Measurements from ENCODE around the gene TMC7.

The TMC7 gene

DNA sequence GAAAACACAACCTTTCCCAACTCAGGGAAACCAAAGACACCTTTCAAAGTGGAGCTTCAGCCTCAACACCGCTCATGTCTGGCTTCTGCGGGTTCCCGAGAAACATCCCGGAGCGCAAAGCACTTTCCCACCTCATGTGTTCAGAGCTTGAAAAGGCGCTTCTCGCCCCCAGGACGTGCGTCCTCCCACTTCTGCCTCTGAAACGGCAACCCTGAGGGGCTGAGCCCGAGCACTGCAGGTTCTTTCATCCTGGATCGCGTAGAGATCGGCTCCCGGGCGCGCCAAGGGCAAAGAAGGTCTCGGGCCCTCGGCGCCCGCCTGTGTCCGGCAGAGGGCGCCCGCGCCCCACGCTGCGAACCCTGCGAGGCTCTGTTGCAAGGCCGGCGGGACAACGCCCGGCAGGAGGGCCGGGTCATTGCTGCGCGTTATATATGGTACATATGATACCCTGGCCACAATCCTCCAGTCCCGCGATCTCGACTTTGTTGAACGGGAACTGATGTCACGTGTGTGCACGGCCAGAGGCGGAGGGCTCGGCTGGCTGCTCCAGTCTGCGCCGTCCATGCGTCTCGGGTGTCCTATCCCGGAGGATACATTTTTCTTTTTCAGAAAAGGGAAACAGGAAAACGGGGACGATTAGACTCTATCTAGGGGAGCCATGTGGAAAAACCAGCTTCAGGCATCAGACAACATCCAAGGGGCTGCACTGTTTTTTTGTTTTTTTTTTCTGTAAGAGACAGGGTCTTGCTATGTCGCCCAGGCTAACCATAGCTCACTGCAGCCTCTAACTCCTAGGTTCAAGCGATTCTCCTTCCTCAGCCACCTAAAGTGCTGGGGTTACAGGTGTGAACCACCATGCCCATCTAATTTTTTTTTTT lies 102.8 kb downstream of the TMC7 start:
- in situ Hi-C loops (cut with MboI; ENCODE audit: low sequenced_read_pairs), result no loop called here

DNA sequence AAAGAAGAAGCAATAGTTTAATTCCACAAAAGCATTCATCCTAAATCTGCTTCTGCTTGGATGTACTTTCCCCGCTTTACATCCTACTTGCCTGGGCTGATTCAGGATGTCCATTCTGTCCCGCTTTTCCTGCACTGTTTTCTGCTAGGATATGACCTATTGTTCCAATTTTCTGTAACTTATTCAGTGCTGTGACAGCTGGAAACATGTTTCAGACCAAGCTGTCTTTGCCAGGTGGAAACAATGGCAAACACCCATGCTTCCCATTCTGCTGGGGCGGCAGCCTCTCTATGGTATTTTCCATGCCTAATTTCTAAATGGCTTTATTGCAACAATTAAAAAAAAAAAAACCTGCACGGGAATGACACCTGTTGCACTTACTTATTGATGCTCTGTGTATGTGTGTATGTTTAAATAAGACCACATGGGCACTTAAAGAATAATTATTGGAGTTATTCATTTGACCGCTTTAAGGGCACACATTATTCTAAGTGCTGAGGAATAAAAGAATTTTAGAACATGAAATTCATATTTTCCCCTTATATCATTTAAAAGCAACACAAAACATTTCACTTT lies 104.7 kb downstream of the TMC7 start:
- in situ Hi-C loops (cut with MboI; ENCODE audit: low sequenced_read_pairs), result no loop called here

DNA sequence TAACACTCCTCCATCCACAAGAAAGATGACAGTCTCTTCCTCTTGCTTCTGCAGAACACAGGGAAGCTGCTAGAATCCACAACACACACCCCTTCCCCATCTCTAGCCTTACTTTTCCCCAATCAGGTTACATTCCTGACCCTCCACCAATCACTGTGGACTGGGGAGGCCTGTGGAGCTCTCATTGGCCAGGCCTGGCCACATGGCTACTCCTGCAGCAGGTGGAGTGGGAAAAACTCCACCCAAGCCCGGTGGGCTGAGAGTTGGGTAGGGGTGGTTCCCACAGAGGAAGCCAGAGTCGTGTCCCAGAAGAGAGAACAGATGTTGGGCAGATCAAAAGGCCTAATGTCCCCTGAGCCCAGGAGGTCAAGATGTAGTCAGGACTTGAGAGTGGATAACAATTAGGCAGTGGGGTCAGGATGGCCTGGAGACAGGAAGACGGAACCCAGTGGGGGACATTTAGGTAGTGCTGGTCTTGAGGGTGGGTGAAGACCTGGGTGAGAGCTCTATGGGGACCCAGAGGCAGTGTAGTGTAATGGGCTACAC lies 105.7 kb downstream of the TMC7 start:
- in situ Hi-C loops (cut with MboI; ENCODE audit: low sequenced_read_pairs), result no loop called here

DNA sequence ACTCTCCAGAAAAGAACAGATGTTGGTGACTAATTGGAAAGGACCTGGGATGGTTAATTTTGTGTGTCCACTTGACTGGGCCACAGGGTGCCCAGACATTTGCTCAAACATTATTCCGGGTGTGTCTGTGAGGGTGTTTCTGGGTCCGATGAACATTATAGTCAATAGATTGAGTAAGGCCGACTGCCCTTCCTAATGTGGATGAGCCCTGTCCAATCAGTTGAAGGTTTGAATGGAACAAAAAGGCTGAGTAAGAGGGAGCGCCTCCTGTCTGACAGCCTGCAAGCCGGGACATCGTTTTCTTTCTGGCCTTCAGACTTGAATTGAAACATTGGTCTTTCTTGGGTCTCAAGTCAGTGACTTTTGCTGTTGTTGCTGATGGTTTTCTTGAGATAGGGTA lies 107.2 kb downstream of the TMC7 start:
- in situ Hi-C loops (cut with MboI; ENCODE audit: low sequenced_read_pairs), result no loop called here

DNA sequence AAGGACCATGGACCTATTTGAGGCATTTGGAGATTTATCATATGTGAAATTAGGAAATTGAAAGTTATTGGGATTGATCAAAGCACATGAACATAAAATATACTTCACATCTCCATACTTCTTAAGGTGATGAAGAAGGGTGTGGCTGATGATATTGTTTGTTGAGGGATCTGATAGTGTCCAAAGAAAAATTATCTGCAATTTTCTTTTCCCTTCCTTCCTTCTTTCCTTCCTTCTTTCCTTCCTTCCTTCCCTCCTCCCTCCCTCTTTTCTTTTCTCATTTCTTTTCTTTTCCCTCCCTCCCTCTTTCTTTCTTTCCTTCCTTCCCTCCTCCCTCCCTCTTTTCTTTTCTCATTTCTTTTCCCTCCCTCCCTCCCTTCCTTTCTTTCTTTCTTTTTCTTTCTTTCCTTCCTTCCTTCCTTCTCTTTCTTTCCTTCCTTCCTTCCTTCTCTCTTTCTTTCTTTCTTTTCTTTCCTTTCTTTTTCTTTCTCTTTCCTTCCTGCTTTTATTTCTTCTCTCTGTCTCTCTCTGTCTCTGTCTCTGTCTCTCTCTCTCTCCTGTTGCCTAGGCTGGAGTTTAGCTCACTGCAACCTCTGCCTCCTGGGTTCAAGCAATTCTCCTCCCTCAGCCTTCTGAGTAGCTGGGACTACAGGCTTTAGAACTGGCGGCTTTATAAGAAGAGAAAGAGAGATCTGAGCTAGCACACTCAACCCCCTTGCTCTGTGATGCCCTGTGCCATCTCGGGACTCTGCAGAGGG lies 109.1 kb downstream of the TMC7 start:
- in situ Hi-C loops (cut with MboI; ENCODE audit: low sequenced_read_pairs), result no loop called here

DNA sequence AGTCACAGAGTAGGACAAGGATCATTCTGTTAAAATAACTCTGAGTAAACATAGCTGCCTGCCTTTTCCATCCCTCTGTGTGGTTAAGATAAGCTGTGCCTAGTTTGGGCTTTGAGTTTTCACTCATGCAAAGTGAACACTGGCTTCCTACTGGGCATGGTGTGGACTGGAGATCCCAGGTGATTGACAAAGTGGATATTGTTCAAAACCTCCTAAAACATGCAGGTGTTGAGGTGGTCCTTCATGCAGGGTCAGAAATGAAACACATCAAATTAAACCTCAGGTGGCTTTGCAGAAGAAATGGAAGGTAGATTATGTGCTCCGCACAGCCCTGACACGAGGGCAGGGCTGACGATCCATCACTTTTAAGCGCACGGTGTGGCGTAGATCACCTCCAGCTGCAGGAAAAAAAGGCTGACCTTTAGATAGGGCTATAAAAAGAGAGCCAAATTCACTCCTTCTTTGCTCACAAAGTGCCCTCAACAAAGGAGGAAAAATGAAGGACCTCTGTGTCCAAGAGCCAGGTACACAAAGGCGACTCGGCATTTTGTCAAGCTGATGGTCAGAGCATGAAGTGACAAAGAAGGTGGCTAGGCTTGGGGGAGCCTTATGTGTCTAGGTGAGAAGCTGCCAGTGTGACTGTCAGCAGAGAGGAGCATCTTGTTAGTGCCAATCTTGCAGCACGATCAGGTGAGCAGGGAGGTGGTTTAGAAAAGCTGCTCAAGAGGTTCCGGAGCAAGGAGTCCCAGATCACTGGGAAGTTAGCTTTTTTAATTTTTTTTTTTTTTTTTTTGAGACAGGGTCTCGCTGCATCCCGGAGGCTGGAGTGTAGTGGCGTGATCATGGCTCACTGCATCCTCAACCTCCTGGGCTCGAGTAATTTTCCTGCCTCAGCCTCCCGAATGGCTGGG lies 110.2 kb downstream of the TMC7 start:
- in situ Hi-C loops (cut with MboI; ENCODE audit: low sequenced_read_pairs), result no loop called here

DNA sequence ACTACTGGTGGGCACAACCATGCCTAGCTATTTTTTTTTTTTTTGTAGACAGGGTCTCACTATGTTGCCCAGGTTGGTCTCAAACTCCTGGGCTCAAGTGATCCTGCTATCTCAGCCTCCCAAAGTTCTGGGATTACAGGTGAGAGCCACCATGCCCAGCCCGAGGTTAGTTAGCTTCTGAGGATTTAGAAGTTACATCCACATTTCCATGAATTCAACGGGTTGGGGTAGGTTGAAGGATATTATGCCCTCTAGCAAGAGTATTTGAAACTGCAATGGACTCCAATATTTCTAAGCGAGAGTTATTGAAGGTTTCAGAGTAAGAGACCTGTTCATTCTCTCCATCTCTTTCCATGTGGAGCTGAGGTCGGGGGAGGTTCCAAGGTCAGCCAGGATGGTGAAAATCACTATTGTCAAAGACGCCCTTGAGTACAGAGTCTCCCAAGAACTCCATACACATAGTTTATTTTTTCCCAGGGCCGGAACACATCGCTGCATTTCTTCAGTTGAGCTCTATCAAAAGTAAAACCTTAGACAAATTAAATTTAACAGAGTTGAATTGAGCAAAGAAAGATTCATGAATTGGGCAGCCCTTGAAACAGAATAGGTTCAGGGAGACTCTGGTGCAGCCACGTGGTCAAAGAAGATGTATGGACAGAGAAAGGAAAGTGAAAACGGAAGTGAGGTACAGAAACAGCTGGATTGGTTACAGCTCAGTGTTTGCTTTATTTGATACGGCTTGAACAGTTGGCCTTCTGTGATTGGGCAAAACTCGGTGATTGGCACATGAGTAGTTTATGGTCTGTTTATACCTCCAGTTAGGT lies 111.0 kb downstream of the TMC7 start:
- in situ Hi-C loops (cut with MboI; ENCODE audit: low sequenced_read_pairs), result no loop called here

DNA sequence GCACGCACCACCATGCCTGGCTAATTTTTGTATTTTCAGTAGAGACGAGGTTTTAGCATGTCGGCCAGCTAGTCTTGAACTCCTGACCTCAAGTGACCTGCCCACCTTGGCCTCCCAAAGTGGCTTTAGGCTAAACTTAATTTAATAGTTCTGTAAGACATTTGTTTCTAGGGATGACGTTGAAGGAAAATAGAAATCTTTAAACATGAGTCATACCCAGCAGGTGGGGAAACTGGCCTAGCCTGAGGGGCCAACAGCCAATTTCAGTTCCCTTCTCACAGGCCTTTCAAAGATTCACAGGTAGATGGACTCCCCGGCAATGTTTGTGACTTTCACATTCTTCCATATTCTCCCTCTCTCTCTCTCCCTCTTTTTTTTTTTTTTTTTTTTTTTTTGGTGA lies 111.9 kb downstream of the TMC7 start:
- in situ Hi-C loops (cut with MboI; ENCODE audit: low sequenced_read_pairs), result no loop called here

DNA sequence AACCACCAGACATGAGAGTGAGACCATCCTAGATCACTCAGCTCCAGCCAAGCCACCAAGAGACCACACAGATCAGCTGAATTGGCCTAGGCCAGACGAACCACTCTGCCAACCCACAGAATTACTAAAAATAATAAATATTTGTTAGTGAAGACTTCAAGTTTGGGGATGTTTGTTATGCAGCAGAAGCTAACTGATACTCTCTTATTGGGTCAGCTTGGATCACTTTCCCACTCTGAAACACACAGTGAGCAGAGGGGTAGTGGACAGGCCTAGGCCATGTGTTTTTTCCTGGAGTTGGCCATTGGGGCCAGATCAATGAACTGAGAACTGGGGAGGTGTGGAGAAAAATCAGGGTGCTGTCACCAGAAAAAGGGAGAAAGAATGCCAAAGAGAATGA lies 114.4 kb downstream of the TMC7 start:
- in situ Hi-C loops (cut with MboI; ENCODE audit: low sequenced_read_pairs), result no loop called here

DNA sequence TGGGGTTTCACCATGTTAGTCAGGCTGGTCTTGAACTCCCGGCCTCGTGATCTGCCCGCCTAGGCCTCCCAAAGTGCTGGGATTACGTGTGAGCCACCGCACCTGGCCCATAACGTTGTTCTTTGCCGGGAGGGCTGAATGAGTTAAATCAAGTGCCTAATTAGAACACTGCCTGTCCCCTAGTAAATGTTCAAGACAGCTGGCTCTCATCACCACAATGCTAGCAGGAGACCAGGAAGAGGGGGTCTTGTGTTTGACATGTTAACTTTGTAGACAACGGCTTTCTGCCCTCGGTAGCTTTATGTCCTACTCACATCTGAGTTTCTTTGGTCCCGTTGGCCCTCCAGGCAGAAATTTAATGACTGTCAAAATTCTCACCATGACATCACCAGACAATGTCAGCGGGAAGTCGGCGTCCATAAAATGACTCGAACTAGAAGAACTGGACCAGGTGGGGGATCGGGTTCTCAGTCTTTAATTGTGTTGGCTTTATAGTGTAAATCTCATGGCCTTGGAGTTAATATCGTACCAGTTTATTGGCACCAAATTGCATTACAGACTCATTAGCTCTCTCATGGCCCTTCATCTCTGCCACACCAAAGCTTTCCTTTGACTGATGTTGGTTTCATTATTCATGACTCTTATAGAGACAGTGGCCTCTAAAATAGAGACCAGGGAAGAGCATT lies 118.6 kb downstream of the TMC7 start:
- in situ Hi-C loops (cut with MboI; ENCODE audit: low sequenced_read_pairs), result no loop called here

DNA sequence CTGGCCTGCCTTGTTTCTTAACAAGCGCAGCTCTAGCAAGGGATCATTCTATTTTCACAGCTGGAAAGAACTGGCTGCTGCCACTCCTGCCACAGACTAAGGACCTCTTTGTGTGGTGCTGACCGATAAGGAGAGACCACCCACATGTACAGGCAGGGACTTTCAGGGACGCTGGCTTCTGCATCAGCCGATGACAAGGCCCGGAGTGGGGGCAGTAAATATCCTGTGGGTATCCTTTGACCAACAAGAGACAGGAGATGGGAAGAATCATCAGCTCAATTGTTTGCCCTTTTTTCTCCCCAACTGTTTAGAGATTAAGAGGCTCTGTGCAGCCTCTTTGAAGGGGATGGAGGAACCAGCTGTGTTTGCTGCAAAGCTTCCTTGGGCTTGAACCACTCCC lies 120.9 kb downstream of the TMC7 start:
- in situ Hi-C loops (cut with MboI; ENCODE audit: low sequenced_read_pairs), result no loop called here

DNA sequence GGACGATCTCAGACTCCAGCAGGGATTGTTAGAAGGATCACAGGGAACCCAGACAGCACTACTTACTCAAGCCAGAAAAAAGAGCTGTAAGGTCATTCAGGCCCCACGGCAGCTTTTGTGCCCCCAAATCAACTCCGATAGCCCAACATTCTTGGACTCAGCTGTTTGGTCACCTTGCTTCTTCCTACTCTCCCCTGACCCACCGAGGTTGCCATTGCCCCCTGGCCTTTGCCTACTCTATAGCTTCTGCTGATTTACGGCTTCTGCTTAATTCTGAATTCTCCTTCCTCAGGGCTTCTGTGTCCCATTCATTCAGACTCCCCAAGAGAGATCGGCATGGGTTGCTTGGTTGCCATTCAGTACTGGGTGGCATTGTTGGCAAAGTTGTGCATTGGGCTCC lies 121.4 kb downstream of the TMC7 start:
- in situ Hi-C loops (cut with MboI; ENCODE audit: low sequenced_read_pairs), result no loop called here

DNA sequence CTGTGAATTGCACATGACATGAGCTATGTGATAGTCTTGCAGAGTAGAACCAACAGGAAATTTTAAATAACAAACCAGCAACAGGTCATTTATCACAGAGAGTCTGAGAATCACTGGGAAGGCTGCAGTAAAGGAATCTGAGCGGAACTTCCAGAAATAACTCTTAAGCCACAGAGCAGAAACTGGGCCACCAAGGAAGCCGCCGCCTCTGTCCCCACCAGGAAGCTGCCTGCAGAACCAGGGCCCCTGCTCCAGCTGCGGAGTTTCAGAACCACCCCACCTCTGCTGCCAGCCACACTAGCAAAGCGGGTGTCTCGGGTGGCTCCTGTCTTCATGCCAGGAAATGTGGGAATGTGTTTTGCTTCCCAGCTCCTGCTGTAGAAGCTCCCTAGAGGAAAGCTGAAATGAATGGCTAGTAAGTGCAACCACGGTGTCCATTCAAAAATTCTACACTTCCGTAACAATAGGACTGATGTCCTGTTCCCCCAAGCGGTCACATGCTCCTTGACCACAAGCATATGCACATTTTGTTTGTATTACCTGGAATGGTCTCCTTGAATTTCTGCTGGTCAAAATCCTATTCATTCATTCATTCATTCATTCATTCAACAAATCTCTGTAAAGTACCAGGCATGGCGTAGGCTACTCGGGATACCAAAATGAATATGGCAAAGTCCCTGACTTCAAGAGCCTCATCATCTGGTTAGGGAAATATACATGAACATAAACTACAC lies 122.3 kb downstream of the TMC7 start:
- in situ Hi-C loops (cut with MboI; ENCODE audit: low sequenced_read_pairs), result no loop called here

DNA sequence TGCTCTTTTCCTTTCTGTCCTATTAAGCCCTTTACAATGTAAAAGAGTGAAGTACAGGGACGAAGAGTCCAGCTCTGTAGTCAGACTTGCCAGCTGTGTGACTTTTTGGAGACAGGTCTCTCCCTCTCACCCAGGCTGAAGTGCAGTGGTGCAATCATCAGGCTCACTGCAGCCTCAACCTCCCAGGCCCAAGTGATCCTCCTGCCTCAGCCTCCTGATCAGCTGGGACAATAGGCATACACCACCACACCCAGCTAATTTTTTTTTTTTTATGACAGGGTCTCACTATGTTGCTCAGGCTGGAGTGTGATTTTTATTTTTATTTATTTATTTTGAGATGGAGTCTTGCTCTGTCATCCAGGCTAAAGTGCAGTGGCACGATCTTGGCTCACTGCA lies 122.9 kb downstream of the TMC7 start:
- in situ Hi-C loops (cut with MboI; ENCODE audit: low sequenced_read_pairs), result no loop called here

DNA sequence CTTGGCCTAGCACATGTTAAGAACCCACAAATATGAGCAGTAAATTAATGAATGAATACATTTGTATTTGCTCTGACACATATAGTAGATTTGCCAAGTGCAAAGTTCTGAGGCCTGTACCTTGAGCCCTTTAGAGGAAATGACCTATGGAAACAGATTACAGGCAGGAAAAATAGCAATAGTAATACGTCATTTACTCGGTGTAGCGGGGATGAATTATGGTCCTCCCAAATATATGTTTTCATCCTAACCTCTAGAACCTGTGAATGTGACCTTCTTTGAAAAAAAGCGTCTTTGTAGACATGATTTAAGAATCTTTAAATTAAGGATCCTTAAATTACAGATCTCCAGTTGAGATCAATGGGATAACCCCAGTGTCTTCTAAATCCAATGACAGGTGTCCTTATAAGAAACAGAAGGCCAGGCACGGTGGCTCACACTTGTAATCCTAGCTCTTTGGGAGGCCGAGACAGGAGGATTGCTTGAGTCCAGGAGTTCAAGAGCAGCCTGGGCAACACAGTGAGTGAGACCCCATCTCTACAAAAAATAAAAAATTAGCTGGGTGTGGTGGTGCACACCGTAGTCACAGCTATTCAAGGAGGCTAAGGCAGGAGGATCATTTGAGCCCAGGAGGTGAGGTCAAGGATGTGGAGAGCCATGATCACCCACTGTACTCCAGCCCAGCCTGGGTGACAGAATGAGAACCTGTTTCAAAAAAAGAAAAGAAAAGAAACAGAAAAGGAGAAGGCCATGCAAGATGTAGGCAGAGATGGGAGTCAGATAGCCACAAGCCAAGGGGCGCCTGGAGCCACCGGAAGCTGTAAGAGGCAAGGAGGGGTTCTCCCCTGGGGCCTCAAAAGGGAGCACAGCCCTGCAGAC lies 124.9 kb downstream of the TMC7 start:
- in situ Hi-C loops (cut with MboI; ENCODE audit: low sequenced_read_pairs), result no loop called here

DNA sequence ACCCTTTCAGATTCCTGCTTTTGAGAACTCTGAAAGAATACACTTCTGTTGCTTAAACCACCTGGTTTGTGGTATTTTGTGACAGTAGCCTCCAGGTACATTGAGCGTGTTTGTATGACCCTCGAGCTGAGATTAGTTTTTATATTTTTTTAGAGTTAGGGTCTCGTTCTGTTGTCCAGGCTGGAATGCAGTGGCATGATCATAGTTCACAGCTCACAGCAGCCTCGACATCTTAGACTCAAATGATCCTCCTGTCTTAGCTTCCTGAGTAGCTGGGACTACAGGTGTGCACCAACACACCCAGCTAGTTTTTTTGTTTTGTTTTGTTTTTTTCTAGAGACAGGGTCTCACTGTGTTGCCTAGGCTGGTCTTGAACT lies 125.5 kb downstream of the TMC7 start:
- in situ Hi-C loops (cut with MboI; ENCODE audit: low sequenced_read_pairs), result no loop called here

DNA sequence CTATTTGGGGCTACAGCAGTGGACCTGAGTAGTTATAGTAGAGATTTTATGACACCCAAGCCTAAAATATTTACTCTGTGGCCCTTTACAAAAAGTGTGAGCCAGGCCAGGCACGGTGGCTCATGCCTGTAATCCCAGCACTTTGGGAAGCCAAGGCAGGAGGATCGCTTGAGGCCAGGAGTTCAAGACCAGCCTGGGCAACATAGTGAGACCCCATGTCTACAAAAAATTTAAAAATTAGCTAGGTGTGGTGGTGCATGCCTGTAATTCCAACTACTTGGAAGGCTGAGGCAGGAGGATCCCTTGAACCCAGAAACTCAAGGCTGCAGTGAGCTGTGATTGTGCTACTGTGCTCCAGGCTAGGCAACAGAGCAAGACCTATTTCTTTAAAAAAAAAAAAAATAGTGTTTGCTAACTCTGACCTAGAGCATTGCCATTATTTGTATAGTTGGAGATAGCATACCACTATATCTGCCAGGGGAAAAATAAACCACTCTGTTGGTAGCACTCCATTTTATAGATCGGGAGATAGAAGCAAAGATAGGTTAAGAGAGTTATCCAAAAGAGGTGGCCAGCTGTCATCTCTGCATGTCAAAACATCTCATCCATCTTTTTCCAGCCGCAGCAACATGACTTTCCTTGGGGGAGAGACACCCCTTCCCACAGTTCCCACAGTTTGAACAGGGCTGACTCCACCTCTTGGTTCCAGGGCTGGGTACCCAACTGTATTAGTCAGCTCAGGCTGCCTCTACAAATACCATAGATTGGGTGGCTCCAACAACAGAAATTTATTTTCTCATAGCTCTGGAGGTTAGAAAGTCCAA lies 127.0 kb downstream of the TMC7 start:
- in situ Hi-C loops (cut with MboI; ENCODE audit: low sequenced_read_pairs), result no loop called here
